WERI-Rb-1 (cell line): ENCODE measurements around the gene SSTR4.
"Not testable (repeated sequence)": the region's sequence is repeated elsewhere in the genome, so short reads cannot be mapped to it uniquely, and the experiment has no call there.

Experiments used
- DNase-seq: peaks from one replicate; pipeline ENCODE4 v3.0.0-alpha.2; 2020
- H3K27ac ChIP-seq: fragments of 250-450 bp; sonication (Bioruptor Pico); 2 replicates; pipeline ENCODE4 v1.5.1; 2020; ENCODE audit warnings: mild to moderate bottlenecking, moderate library complexity
- H3K27me3 ChIP-seq: fragments of 250-450 bp; sonication (Bioruptor Pico); 2 replicates; pipeline ENCODE4 v1.5.1; 2021; ENCODE audit warnings: mild to moderate bottlenecking, low read depth, moderate library complexity; ENCODE audit not compliant: insufficient read depth, severe bottlenecking
- H3K36me3 ChIP-seq: fragments of 250-450 bp; sonication (Bioruptor Pico); 2 replicates; pipeline ENCODE4 v1.5.1; 2020; ENCODE audit warnings: mild to moderate bottlenecking, moderate library complexity
- H3K4me3 ChIP-seq: 2 replicates; pipeline ENCODE4 v1.5.1; 2011; ENCODE audit warnings: low read depth, mild to moderate bottlenecking, control low read depth, low read length
- H3K9me3 ChIP-seq: fragments of 250-450 bp; sonication (Bioruptor Pico); 2 replicates; pipeline ENCODE4 v1.5.1; 2021; ENCODE audit warnings: mild to moderate bottlenecking, moderate library complexity; ENCODE audit not compliant: severe bottlenecking
- TF ChIP-seq, protein P1 (sequence below): IDR thresholded peaks from 2 replicates; pipeline ENCODE4 v1.5.1; 2011; ENCODE audit warnings: low read depth, mild to moderate bottlenecking, control low read depth, inconsistent platforms, low read length

SSTR4 gene, protein sequence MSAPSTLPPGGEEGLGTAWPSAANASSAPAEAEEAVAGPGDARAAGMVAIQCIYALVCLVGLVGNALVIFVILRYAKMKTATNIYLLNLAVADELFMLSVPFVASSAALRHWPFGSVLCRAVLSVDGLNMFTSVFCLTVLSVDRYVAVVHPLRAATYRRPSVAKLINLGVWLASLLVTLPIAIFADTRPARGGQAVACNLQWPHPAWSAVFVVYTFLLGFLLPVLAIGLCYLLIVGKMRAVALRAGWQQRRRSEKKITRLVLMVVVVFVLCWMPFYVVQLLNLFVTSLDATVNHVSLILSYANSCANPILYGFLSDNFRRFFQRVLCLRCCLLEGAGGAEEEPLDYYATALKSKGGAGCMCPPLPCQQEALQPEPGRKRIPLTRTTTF

GRCh38 chr20:23034721-23035671 lies at the start of gene SSTR4:
Gene SSTR4, plus strand, starts transcription at chr20:23035312. Its CDS starts 172 bp downstream, at chr20:23035484.
- peaks cover 97% of the 10 kb centered on the region for H3K27me3 ChIP-seq

DNA sequence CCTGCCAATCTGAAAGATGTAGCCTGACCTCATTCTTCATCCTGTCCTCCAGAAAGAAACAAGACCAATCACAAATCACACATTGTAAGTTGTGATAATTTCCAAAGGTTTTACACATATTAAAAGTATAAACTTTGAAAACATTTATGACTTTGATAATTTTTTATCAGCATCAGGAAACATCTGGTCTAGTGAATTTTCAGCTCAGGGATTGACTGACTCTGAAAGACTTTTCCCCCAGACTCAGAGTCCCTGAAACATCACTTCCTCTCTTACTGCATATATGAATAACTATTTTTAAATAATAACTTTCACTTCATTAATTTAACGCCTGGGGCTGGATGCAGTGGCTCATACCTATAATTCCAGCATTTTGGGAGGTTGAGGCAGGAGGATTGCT lies 48.5 kb upstream of the SSTR4 start:
- Histone ChIP-seq H3K27me3 (peaks cover 52% of the 10 kb centered on the region), H3K9me3 (no peaks in the 10 kb centered on the region), H3K4me3 (no peak overlapping the region), H3K36me3 (no peaks in the 10 kb centered on the region), H3K27ac (no peak overlapping the region)
- no peak for DNase-seq
- TF ChIP-seq, protein P1, sequence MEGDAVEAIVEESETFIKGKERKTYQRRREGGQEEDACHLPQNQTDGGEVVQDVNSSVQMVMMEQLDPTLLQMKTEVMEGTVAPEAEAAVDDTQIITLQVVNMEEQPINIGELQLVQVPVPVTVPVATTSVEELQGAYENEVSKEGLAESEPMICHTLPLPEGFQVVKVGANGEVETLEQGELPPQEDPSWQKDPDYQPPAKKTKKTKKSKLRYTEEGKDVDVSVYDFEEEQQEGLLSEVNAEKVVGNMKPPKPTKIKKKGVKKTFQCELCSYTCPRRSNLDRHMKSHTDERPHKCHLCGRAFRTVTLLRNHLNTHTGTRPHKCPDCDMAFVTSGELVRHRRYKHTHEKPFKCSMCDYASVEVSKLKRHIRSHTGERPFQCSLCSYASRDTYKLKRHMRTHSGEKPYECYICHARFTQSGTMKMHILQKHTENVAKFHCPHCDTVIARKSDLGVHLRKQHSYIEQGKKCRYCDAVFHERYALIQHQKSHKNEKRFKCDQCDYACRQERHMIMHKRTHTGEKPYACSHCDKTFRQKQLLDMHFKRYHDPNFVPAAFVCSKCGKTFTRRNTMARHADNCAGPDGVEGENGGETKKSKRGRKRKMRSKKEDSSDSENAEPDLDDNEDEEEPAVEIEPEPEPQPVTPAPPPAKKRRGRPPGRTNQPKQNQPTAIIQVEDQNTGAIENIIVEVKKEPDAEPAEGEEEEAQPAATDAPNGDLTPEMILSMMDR, result no peak

More at GRCh38 chr20:23034721-23035671, at the start of gene SSTR4:
- TF ChIP-seq, protein P1, result no peak
- Histone ChIP-seq H3K9me3 (no peaks in the 10 kb centered on the region), H3K36me3 (no peaks in the 10 kb centered on the region), H3K27ac (no peak within 1 kb of the TSS), H3K4me3 (no peak within 1 kb of the TSS)
- no peak for DNase-seq

- H3K27ac ChIP-seq, H3K36me3 ChIP-seq, H3K9me3 ChIP-seq, DNase-seq, H3K4me3 ChIP-seq: not testable (repeated sequence)
- peaks cover 28% of the 10 kb centered on the region for H3K27me3 ChIP-seq
Observed at GRCh38 chr20:22991424-22991823, 43.7 kb upstream of the SSTR4 start.

GRCh38 chr20:22993823-22994222 lies 41.3 kb upstream of the SSTR4 start:
- Histone ChIP-seq H3K4me3 (no peak overlapping the region), H3K36me3 (no peaks in the 10 kb centered on the region), H3K27me3 (peaks cover 52% of the 10 kb centered on the region), H3K27ac (no peak overlapping the region), H3K9me3 (peaks cover 9% of the 10 kb centered on the region)
- no peak for DNase-seq
- TF ChIP-seq, protein P1, result no peak

DNA sequence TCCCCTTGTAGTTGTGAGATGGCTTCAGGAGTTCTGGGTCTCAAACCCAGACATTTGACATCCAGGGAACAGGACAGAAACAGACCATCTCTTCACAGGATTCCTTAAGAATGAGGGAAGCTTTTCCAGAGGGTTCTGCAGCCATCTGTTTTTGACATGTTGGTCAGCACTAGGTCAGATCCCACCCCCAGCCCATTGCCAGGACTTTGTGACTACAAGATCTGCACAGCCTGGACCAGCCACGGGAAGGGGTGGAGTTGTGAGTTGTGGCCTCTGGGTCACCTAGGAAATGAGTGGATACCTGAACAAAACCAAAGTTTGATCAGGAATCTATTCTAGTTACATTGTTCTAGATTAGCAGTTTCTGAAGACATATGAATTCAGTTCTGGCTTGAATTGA lies 39.2 kb upstream of the SSTR4 start:
- Histone ChIP-seq H3K27me3 (peaks cover 66% of the 10 kb centered on the region), H3K27ac (no peak overlapping the region), H3K4me3 (no peak overlapping the region), H3K36me3 (no peaks in the 10 kb centered on the region), H3K9me3 (peaks cover 9% of the 10 kb centered on the region)
- no peak for DNase-seq
- TF ChIP-seq, protein P1, result no peak

GRCh38 chr20:22998476-22998875 lies 36.6 kb upstream of the SSTR4 start:
- Histone ChIP-seq H3K36me3 (no peaks in the 10 kb centered on the region), H3K27ac (no peak overlapping the region), H3K9me3 (peaks cover 4% of the 10 kb centered on the region), H3K27me3 (peaks cover 86% of the 10 kb centered on the region), H3K4me3 (no peak overlapping the region)
- DNase-seq, result no peak
- TF ChIP-seq, protein P1, result no peak
